ENCODE data around the gene NEB.

Gene NEB

GRCh38 chr2:151472966-151473365 is 261.3 kb downstream of the NEB start:
- DNase-seq (ENCODE audit: low spot score), result no peak

GRCh38 chr2:151470556-151470955 is 263.7 kb downstream of the NEB start:
- DNase-seq (ENCODE audit: low spot score), result peak; percentile 35

GRCh38 chr2:151465771-151466170 is 268.5 kb downstream of the NEB start:
- DNase-seq (ENCODE audit: low spot score), result no peak

GRCh38 chr2:151459358-151459757 is 274.9 kb downstream of the NEB start:
- no peak for DNase-seq (ENCODE audit: low spot score)

GRCh38 chr2:151439127-151439526 is 295.1 kb downstream of the NEB start:
- DNase-seq (ENCODE audit: low spot score), result no peak

- DNase-seq (ENCODE audit: low spot score), result no peak
These were observed 295.8 kb downstream of the NEB start for GRCh38 chr2:151438506-151438905.

- DNase-seq (ENCODE audit: low spot score), result peak; percentile 44
These were observed 296.6 kb downstream of the NEB start for GRCh38 chr2:151437630-151438029.
